NCI-H2171 treated with DMSO at 0.1 percent for 48 hours (cell line): ENCODE data around the gene MYO10.
A peak's percentile ranks its signal among the peaks of the same experiment; 100 is the strongest.

ENCODE experiments used
- DNase-seq: peaks from one replicate; lab custom pipeline; 2025; lab: John Stamatoyannopoulos, UW

Gene MYO10

GRCh38 chr5:16709691-16710433 lies 226.2 kb downstream of the MYO10 start:
- DNase-seq, result no peak

GRCh38 chr5:16707869-16708192 lies 228.3 kb downstream of the MYO10 start:
- no peak for DNase-seq

GRCh38 chr5:16707168-16707868 lies 228.8 kb downstream of the MYO10 start:
- DNase-seq, result no peak

- no peak for DNase-seq
Observed at GRCh38 chr5:16704945-16705344, 231.1 kb downstream of the MYO10 start.

- DNase-seq, result no peak
Observed at GRCh38 chr5:16702964-16703363, 233.1 kb downstream of the MYO10 start.

GRCh38 chr5:16701134-16702099 lies 234.7 kb downstream of the MYO10 start:
- no peak for DNase-seq

GRCh38 chr5:16700081-16700480 lies 236.0 kb downstream of the MYO10 start:
- no peak for DNase-seq

- no peak for DNase-seq
Observed at GRCh38 chr5:16695779-16696178, 240.3 kb downstream of the MYO10 start.

GRCh38 chr5:16693879-16694278 lies 242.2 kb downstream of the MYO10 start:
- no peak for DNase-seq

GRCh38 chr5:16691731-16692130 lies 244.4 kb downstream of the MYO10 start:
- no peak for DNase-seq

- no peak for DNase-seq
Observed at GRCh38 chr5:16690243-16690852, 245.7 kb downstream of the MYO10 start.

GRCh38 chr5:16687898-16688297 lies 248.2 kb downstream of the MYO10 start:
- DNase-seq, result no peak

GRCh38 chr5:16685069-16685468 lies 251.0 kb downstream of the MYO10 start:
- no peak for DNase-seq

- no peak for DNase-seq
Observed at GRCh38 chr5:16681876-16682275, 254.2 kb downstream of the MYO10 start.

- DNase-seq, result no peak
Observed at GRCh38 chr5:16679863-16680262, 256.2 kb downstream of the MYO10 start.

- DNase-seq, result no peak
Observed at GRCh38 chr5:16679190-16679589, 256.9 kb downstream of the MYO10 start.

GRCh38 chr5:16675806-16676205 lies 260.3 kb downstream of the MYO10 start:
- peak; percentile 71 for DNase-seq

- DNase-seq, result peak; percentile 74
Observed at GRCh38 chr5:16674750-16675149, 261.3 kb downstream of the MYO10 start.

GRCh38 chr5:16673241-16674201 lies 262.6 kb downstream of the MYO10 start:
- DNase-seq, result peak; percentile 75

- no peak for DNase-seq
Observed at GRCh38 chr5:16671208-16671607, 264.9 kb downstream of the MYO10 start.

- no peak for DNase-seq
Observed at GRCh38 chr5:16669776-16670175, 266.3 kb downstream of the MYO10 start.
